Upper lobe of left lung (tissue), 4 donors: ENCODE measurements around the gene UBE2I.

Source experiments
- CTCF ChIP-seq, 6 experiments: fragments of 450-650 bp in 4 of 6; fragments of 200-600 bp in 2 of 6; sonication (generic) in 2 of 6; IDR thresholded peaks; one replicate each; pipeline ENCODE4 v1.5.1; 2016 to 2019; ENCODE audit warnings: antibody characterized with exemption in 6 of 6
- POLR2A ChIP-seq, 4 donors: fragments of 450-650 bp; IDR thresholded peaks; one replicate each; pipeline ENCODE4 v1.5.1; 2016 to 2017; ENCODE audit warnings: antibody characterized with exemption in 4 of 4, mild to moderate bottlenecking in 2 of 4
- POLR2AphosphoS5 ChIP-seq, 2 donors: sonication (generic); formaldehyde crosslinking; IDR thresholded peaks; one replicate each; pipeline ENCODE4 v1.5.1; 2017; ENCODE audit warnings: antibody characterized with exemption in 2 of 2

GRCh38 chr16:1331712-1332617 lies 22.5 kb downstream of the UBE2I start:
- no peak for TF ChIP-seq CTCF (IDR thresholded peaks at IDR 0.05)
- TF ChIP-seq POLR2A (IDR thresholded peaks at IDR 0.05), result peak in 2 of 4 donors; percentile 16 to 33
- peak in 1 of 2 donors; percentile 37 for TF ChIP-seq POLR2AphosphoS5 (IDR thresholded peaks at IDR 0.05)
